Measurements from ENCODE around the gene DDX39A. TPM values are rescaled to one million over a fixed set of nuclear protein-coding genes. Genes with fewer than 3 reads are reported as not detected.
A peak's percentile ranks its signal among the peaks of the same experiment; 100 is the strongest.
"Not testable (repeated sequence)": the region's sequence is repeated elsewhere in the genome, so short reads cannot be mapped to it uniquely, and the experiment has no call there.

The DDX39A gene
- total RNA-seq, 5 donors from 2014 or later (not counting 1 experiment from before 2014, with no cell fraction given) = 159 to 280 (median 179) TPM

- Mint-ChIP-seq H3K4me1 (peaks cover 68 to 74% (median 73%) of the 10 kb centered on the region in 3 donors), H3K27ac (peak overlapping the region; percentile 90 to 92), H3K36me3 (no peaks in the 10 kb centered on the region), H3K27me3 (no peaks in the 10 kb centered on the region), H3K4me3 (peak overlapping the region; percentile 34 to 73 (median 39)), H3K9me3 (no peaks in the 10 kb centered on the region)
- WGBS (ENCODE audit: insufficient coverage) = 7% methylated on average over 2 of the region's 5 CpGs
- ATAC-seq (replicated peaks in 1 of 4) (peak; percentile 33 to 37 (median 36)), DNase-seq (peak in 7 of 35 experiments; percentile 39 to 82 (median 48))
- H3K27me3 ChIP-seq (replicated peaks in 1 of 2; ENCODE audit: control insufficient read depth in 2 of 2, extremely low read depth in 1 of 2, insufficient read depth in 2 of 2, low read length in 1 of 2) = no peaks in the 10 kb centered on the region
- ChIA-PET CTCF (interaction anchor here in 1 of 2 donors (1.4 kb wide), 1 partner anchor 13 kb away, joined by 4 read pairs; the partner anchor contains the start of gene ADGRE5), POLR2A (interaction anchor here (0.5 to 3.3 kb wide), 5 partner anchors 13 to 106 kb away, joined by 3 to 61 read pairs (median 4); partner anchors contain the start of gene ADGRE5 (in 1 of the 2))
- H3K36me3 ChIP-seq (ENCODE audit: control insufficient read depth in 2 of 2, extremely low read depth in 1 of 2, insufficient read depth in 1 of 2, low read length in 1 of 2) = no peaks in the 10 kb centered on the region
- peak overlapping the region; percentile 100 for H3K27ac ChIP-seq (ENCODE audit: low read length)
- H3K4me1 ChIP-seq (ENCODE audit: control insufficient read depth in 1 of 2, extremely low read depth in 1 of 2, insufficient read depth in 2 of 2, low read length in 2 of 2) = peaks cover 33 to 94% of the 10 kb centered on the region in 2 experiments
- H3K9me3 ChIP-seq = no peaks in the 10 kb centered on the region
- H3K4me3 ChIP-seq (ENCODE audit: control insufficient read depth in 1 of 2, extremely low read depth in 1 of 2, low read length in 1 of 2) = peak overlapping the region in 1 of 2 donors; percentile 1
These were observed 51.1 kb downstream of the DDX39A start for GRCh38 chr19:14368011-14368513.

DNA sequence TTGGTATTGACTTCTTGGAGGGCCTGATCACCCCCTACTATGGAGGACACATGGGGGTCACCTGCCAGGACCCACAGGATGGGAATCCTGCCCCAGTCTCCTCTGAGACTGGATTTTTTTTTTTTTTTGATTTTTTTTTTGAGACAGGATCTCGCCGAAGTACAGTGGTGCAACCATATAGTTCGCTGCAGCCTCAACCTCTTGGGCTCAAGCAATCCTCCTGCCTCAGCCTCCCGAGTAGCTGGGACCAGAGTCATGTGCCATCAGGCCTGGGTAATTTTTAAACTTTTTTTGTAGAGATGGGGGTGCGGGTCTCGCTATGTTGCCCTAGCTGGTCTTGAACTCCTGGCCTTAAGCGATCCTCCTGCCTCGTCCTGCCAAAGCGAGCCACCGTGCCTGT, 52.1 kb downstream of the DDX39A start:
- peak in 1 of 4 experiments; percentile 1 for ATAC-seq (replicated peaks in 1 of 4)
- 96% methylated on average over 4 of the region's 10 CpGs for WGBS (ENCODE audit: insufficient coverage)
- POLR2A ChIA-PET = interaction anchor here (0.6 to 4.4 kb wide), 5 partner anchors 8 to 33 kb away, joined by 4 to 55 read pairs (median 20); partner anchors contain the start of gene ADGRE5 (in 2 of the 2)

DNA sequence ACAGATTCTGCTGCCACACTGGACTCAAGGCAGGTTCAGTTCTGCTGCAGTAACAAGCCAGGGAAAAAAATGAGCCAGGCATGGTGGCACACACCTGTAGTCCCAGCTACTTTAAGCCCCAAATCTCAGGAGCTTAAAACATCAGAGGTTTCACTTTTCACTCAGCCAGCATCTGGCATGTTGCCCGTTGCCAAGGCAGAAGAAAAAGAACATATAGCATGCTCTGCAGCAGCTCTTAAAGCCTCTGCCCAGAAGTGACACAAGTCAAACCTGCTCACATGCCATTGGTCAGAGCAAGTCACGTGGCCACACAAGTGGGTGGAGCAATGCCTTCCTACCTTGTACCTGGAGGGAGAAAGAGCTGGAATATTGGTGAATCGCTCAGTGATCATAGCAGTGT, 52.6 kb downstream of the DDX39A start:
- H3K36me3 Mint-ChIP-seq = no peaks in the 10 kb centered on the region
- CTCF ChIA-PET = interaction anchor here in 1 of 2 donors (0.5 to 2.2 kb wide), 11 partner anchors 11 to 231 kb away, joined by 3 to 23 read pairs (median 4); partner anchors contain the start of genes ADGRE5 and ASF1B
- H3K9me3 ChIP-seq = no peaks in the 10 kb centered on the region
- H3K27ac Mint-ChIP-seq = peak overlapping the region; percentile 90 to 92
- H3K27me3 Mint-ChIP-seq = no peaks in the 10 kb centered on the region
- peaks cover 71 to 79% (median 74%) of the 10 kb centered on the region in 3 donors for H3K4me1 Mint-ChIP-seq
- POLR2A ChIA-PET = interaction anchor here (0.6 to 4.4 kb wide), 10 partner anchors 9 to 581 kb away, joined by 3 to 55 read pairs (median 8); partner anchors contain the start of genes ADGRE5 (in 2 of the 2) and DCAF15 (in 1 of the 2)
- no peaks in the 10 kb centered on the region for H3K9me3 Mint-ChIP-seq
- WGBS (ENCODE audit: insufficient coverage) = 0% methylated on average over 2 of the region's 3 CpGs
- DNase-seq (peak; percentile 72 to 97 (median 93)), ATAC-seq (replicated peaks in 1 of 4) (peak; percentile 59 to 76 (median 69))
- H3K27me3 ChIP-seq (replicated peaks in 1 of 2; ENCODE audit: control insufficient read depth in 2 of 2, extremely low read depth in 1 of 2, insufficient read depth in 2 of 2, low read length in 1 of 2) = no peaks in the 10 kb centered on the region
- no peaks in the 10 kb centered on the region for H3K36me3 ChIP-seq (ENCODE audit: control insufficient read depth in 2 of 2, extremely low read depth in 1 of 2, insufficient read depth in 1 of 2, low read length in 1 of 2)
- H3K4me3 Mint-ChIP-seq = peak overlapping the region; percentile 21 to 73 (median 59)
- H3K4me3 ChIP-seq (ENCODE audit: control insufficient read depth in 1 of 2, extremely low read depth in 1 of 2, low read length in 1 of 2) = peak overlapping the region in 1 of 2 donors; percentile 17
- peaks cover 27 to 93% of the 10 kb centered on the region in 2 experiments for H3K4me1 ChIP-seq (ENCODE audit: control insufficient read depth in 1 of 2, extremely low read depth in 1 of 2, insufficient read depth in 2 of 2, low read length in 2 of 2)
- H3K27ac ChIP-seq (ENCODE audit: low read length) = peak overlapping the region; percentile 100

More for the DNA sequence above, 52.1 kb downstream of the DDX39A start:
- H3K4me1 ChIP-seq (ENCODE audit: control insufficient read depth in 1 of 2, extremely low read depth in 1 of 2, insufficient read depth in 2 of 2, low read length in 2 of 2) = peaks cover 28 to 93% of the 10 kb centered on the region in 2 experiments
- Mint-ChIP-seq H3K27me3 (no peaks in the 10 kb centered on the region), H3K27ac (peak overlapping the region; percentile 90 to 92), H3K4me3 (peak overlapping the region in 2 of 3 donors; percentile 59 to 73), H3K4me1 (peaks cover 71 to 77% (median 74%) of the 10 kb centered on the region in 3 donors), H3K9me3 (no peaks in the 10 kb centered on the region), H3K36me3 (no peaks in the 10 kb centered on the region)
- H3K9me3 ChIP-seq = no peaks in the 10 kb centered on the region
- H3K27ac ChIP-seq (ENCODE audit: low read length) = peak overlapping the region; percentile 100
- CTCF ChIA-PET = interaction anchor here in 1 of 2 donors (0.5 to 2.2 kb wide), 7 partner anchors 11 to 232 kb away, joined by 3 to 23 read pairs (median 4); partner anchors contain the start of genes ADGRE5 and ASF1B
- no peaks in the 10 kb centered on the region for H3K27me3 ChIP-seq (replicated peaks in 1 of 2; ENCODE audit: control insufficient read depth in 2 of 2, extremely low read depth in 1 of 2, insufficient read depth in 2 of 2, low read length in 1 of 2)
- no peaks in the 10 kb centered on the region for H3K36me3 ChIP-seq (ENCODE audit: control insufficient read depth in 2 of 2, extremely low read depth in 1 of 2, insufficient read depth in 1 of 2, low read length in 1 of 2)
- no peak overlapping the region for H3K4me3 ChIP-seq (ENCODE audit: control insufficient read depth in 1 of 2, extremely low read depth in 1 of 2, low read length in 1 of 2)
- DNase-seq = no peak

- ChIA-PET POLR2A (interaction anchor here (0.5 to 4.4 kb wide), 4 partner anchors 17 to 125 kb away, joined by 4 to 55 read pairs (median 8); partner anchors contain the start of gene ADGRE5 (in 1 of the 2)), CTCF (interaction anchor here (0.7 to 3.4 kb wide), 6 partner anchors 8 to 222 kb away, joined by 3 to 11 read pairs (median 6); partner anchors contain the start of gene ADGRE5 (in 1 of the 2))
- not testable (repeated sequence) for ATAC-seq (replicated peaks in 1 of 4); H3K27me3 ChIP-seq (replicated peaks in 1 of 2; ENCODE audit: control insufficient read depth in 2 of 2, extremely low read depth in 1 of 2, insufficient read depth in 2 of 2, low read length in 1 of 2); H3K36me3 Mint-ChIP-seq; H3K9me3 Mint-ChIP-seq; H3K36me3 ChIP-seq (ENCODE audit: control insufficient read depth in 2 of 2, extremely low read depth in 1 of 2, insufficient read depth in 1 of 2, low read length in 1 of 2); DNase-seq; H3K27me3 Mint-ChIP-seq; H3K9me3 ChIP-seq
- 73% methylated on average over 2 of the region's 9 CpGs for WGBS (ENCODE audit: insufficient coverage)
- Histone ChIP-seq H3K4me1 (ENCODE audit: control insufficient read depth in 1 of 2, extremely low read depth in 1 of 2, insufficient read depth in 2 of 2, low read length in 2 of 2) (peaks cover 15 to 70% of the 10 kb centered on the region in 2 experiments), H3K27ac (ENCODE audit: low read length) (peak overlapping the region; percentile 86), H3K4me3 (ENCODE audit: control insufficient read depth in 1 of 2, extremely low read depth in 1 of 2, low read length in 1 of 2) (peak overlapping the region; percentile 61 to 65)
- Mint-ChIP-seq H3K4me1 (peaks cover 54 to 59% (median 58%) of the 10 kb centered on the region in 3 donors), H3K27ac (peak overlapping the region; percentile 86 to 96), H3K4me3 (peak overlapping the region; percentile 74 to 83 (median 74))
These were observed 55.1 kb downstream of the DDX39A start for GRCh38 chr19:14364098-14364443.

- no peaks in the 10 kb centered on the region for H3K36me3 Mint-ChIP-seq
- H3K27me3 ChIP-seq (replicated peaks in 1 of 2; ENCODE audit: control insufficient read depth in 2 of 2, extremely low read depth in 1 of 2, insufficient read depth in 2 of 2, low read length in 1 of 2) = no peaks in the 10 kb centered on the region
- no peaks in the 10 kb centered on the region for H3K9me3 ChIP-seq
- peaks cover 52 to 58% (median 54%) of the 10 kb centered on the region in 3 donors for H3K4me1 Mint-ChIP-seq
- peak in 8 of 35 experiments; percentile 42 to 64 (median 49) for DNase-seq
- ChIA-PET CTCF (interaction anchor here (0.5 to 3.4 kb wide), 9 partner anchors 9 to 226 kb away, joined by 3 to 12 read pairs (median 6); partner anchors contain the start of gene ADGRE5 (in 1 of the 2)), POLR2A (interaction anchor here (0.5 to 4.4 kb wide), 7 partner anchors 17 to 169 kb away, joined by 4 to 55 read pairs (median 4); partner anchors contain the start of gene ADGRE5 (in 1 of the 2))
- H3K4me1 ChIP-seq (ENCODE audit: control insufficient read depth in 1 of 2, extremely low read depth in 1 of 2, insufficient read depth in 2 of 2, low read length in 2 of 2) = peaks cover 15 to 64% of the 10 kb centered on the region in 2 experiments
- H3K27me3 Mint-ChIP-seq = no peaks in the 10 kb centered on the region
- peak overlapping the region; percentile 74 to 83 (median 74) for H3K4me3 Mint-ChIP-seq
- ATAC-seq (replicated peaks in 1 of 4) = peak in 3 of 4 experiments; percentile 39 to 52 (median 42)
- peak overlapping the region; percentile 86 to 96 for H3K27ac Mint-ChIP-seq
- peak overlapping the region; percentile 61 to 65 for H3K4me3 ChIP-seq (ENCODE audit: control insufficient read depth in 1 of 2, extremely low read depth in 1 of 2, low read length in 1 of 2)
- H3K27ac ChIP-seq (ENCODE audit: low read length) = peak overlapping the region; percentile 86
- no peaks in the 10 kb centered on the region for H3K36me3 ChIP-seq (ENCODE audit: control insufficient read depth in 2 of 2, extremely low read depth in 1 of 2, insufficient read depth in 1 of 2, low read length in 1 of 2)
- WGBS (ENCODE audit: insufficient coverage) = 2% methylated on average over 27 of the region's 35 CpGs
- H3K9me3 Mint-ChIP-seq = no peaks in the 10 kb centered on the region
These were observed 55.7 kb downstream of the DDX39A start for GRCh38 chr19:14363183-14364097.
